Neutrophil (primary cell): ENCODE data around the gene RGS14.
A peak's percentile ranks its signal among the peaks of the same experiment; 100 is the strongest.

ENCODE experiments used
- H3K27ac ChIP-seq: fragments of 200-600 bp; sonication (generic); 2 replicates; pipeline ENCODE4 v1.5.1; 2016; ENCODE audit warnings: mild to moderate bottlenecking, moderate library complexity
- H3K27me3 ChIP-seq: fragments of 200-600 bp; sonication (generic); 2 replicates; pipeline ENCODE4 v1.6.0; 2016; ENCODE audit warnings: mild to moderate bottlenecking
- H3K36me3 ChIP-seq: fragments of 200-600 bp; sonication (generic); 2 replicates; pipeline ENCODE4 v1.5.1; 2017
- H3K4me1 ChIP-seq, 2 experiments: fragments of 200-600 bp in 1 of 2; sonication (generic) in 1 of 2; 1 replicate in 1 of 2; 2 replicates in 1 of 2; pipeline versions ENCODE4 v1.5.1 to v1.6.1; 2013 to 2016; ENCODE audit warnings: low read depth in 1 of 2, low read length in 1 of 2, mild to moderate bottlenecking in 1 of 2, moderate library complexity in 1 of 2; ENCODE audit not compliant: control insufficient read depth in 1 of 2, insufficient read depth in 1 of 2
- H3K4me3 ChIP-seq, 2 experiments: fragments of 200-600 bp in 1 of 2; sonication (generic) in 1 of 2; 1 replicate in 1 of 2; 2 replicates in 1 of 2; pipeline ENCODE4 v1.5.1; 2013 to 2016; ENCODE audit warnings: low read depth in 1 of 2, low read length in 1 of 2, mild to moderate bottlenecking in 1 of 2, moderate library complexity in 1 of 2
- H3K9me3 ChIP-seq: fragments of 200-600 bp; sonication (generic); 2 replicates; pipeline ENCODE4 v1.5.1; 2016
- CTCF ChIP-seq: fragments of 200-600 bp; sonication (generic); IDR thresholded peaks from 2 replicates; pipeline ENCODE4 v1.5.1; 2016; ENCODE audit warnings: antibody characterized with exemption

The RGS14 gene

GRCh38 chr5:177390363-177391300 is 32.9 kb downstream of the RGS14 start:
- peaks cover 51 to 59% of the 10 kb centered on the region in 2 experiments for H3K4me1 ChIP-seq
- no peaks in the 10 kb centered on the region for H3K27me3 ChIP-seq
- no peaks in the 10 kb centered on the region for H3K36me3 ChIP-seq
- H3K27ac ChIP-seq: peak overlapping the region; percentile 13
- TF ChIP-seq CTCF: peak; percentile 94
- no peak overlapping the region for H3K4me3 ChIP-seq
- H3K9me3 ChIP-seq: no peaks in the 10 kb centered on the region

GRCh38 chr5:177392765-177393164 is 35.0 kb downstream of the RGS14 start:
- no peaks in the 10 kb centered on the region for H3K36me3 ChIP-seq
- no peak for TF ChIP-seq CTCF

GRCh38 chr5:177393206-177393765 is 35.6 kb downstream of the RGS14 start:
- Histone ChIP-seq H3K4me3 (no peak overlapping the region), H3K36me3 (no peaks in the 10 kb centered on the region), H3K27me3 (peaks cover 7% of the 10 kb centered on the region), H3K4me1 (peaks cover 45 to 51% of the 10 kb centered on the region in 2 experiments), H3K27ac (peak overlapping the region; percentile 69), H3K9me3 (no peaks in the 10 kb centered on the region)
- no peak for TF ChIP-seq CTCF

More at GRCh38 chr5:177392765-177393164, 35.0 kb downstream of the RGS14 start:
- peaks cover 46 to 56% of the 10 kb centered on the region in 2 experiments for H3K4me1 ChIP-seq
- H3K4me3 ChIP-seq: no peak overlapping the region
- H3K27me3 ChIP-seq: peaks cover 2% of the 10 kb centered on the region
- no peaks in the 10 kb centered on the region for H3K9me3 ChIP-seq
- H3K27ac ChIP-seq: peak overlapping the region; percentile 69

DNA sequence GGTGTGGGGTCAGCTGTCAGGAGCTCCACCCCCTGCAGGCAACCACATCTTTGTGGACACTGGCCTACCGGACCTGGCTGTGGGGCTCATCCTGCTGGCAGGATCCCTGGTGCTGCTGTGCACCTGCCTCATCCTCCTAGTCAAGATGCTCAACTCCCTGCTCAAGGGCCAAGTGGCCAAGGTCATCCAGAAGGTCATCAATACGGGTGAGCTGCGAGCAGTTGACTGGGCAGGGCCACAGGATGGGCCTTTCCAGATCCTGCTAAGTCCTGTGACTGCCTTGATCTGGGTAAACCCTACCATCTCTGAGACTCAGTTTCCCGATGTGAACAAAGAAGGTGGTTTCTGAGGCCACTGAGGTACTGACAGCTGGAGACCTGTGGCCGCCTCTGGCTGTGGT is 36.3 kb downstream of the RGS14 start:
- H3K36me3 ChIP-seq: no peaks in the 10 kb centered on the region
- H3K27me3 ChIP-seq: peaks cover 14% of the 10 kb centered on the region
- H3K9me3 ChIP-seq: no peaks in the 10 kb centered on the region
- H3K27ac ChIP-seq: peak overlapping the region; percentile 69
- H3K4me1 ChIP-seq: peaks cover 38 to 44% of the 10 kb centered on the region in 2 experiments
- TF ChIP-seq CTCF: no peak
- no peak overlapping the region for H3K4me3 ChIP-seq

GRCh38 chr5:177396078-177396477 is 38.4 kb downstream of the RGS14 start:
- H3K4me1 ChIP-seq: peaks cover 21 to 24% of the 10 kb centered on the region in 2 experiments
- peaks cover 35% of the 10 kb centered on the region for H3K27me3 ChIP-seq
- no peak for TF ChIP-seq CTCF
- no peaks in the 10 kb centered on the region for H3K9me3 ChIP-seq
- H3K27ac ChIP-seq: no peak overlapping the region
- H3K4me3 ChIP-seq: no peak overlapping the region
- no peaks in the 10 kb centered on the region for H3K36me3 ChIP-seq
